PC-3 (cell line): ENCODE results near the gene CACNA1C. TPM values are rescaled to one million over a fixed set of nuclear protein-coding genes. Genes with fewer than 3 reads are reported as not detected.

Experiments
- ATAC-seq: fragments of 200-7000 bp; cut with Tn5 transposase; 2 replicates; pipeline ENCODE4 v1.9.1; 2020; ENCODE audit warnings: mild to moderate bottlenecking, moderate library complexity
- BruUV-seq: library from RNA; stranded (reverse); fragments of 400-500 nt; replicated peaks from 2 replicates; lab custom pipeline; 2021; lab: Mats Ljungman, UMichigan
- CTCF ChIA-PET: fragments of 300-600 bp; sonication (Branson Sonifier 250); formaldehyde crosslinking; loops from one replicate; lab custom pipeline; 2022; ENCODE audit warnings: antibody characterized with exemption; lab: Charles Lee
- POLR2A ChIA-PET: fragments of 300-600 bp; sonication (Branson Sonifier 250); formaldehyde crosslinking; loops from one replicate; lab custom pipeline; 2022; ENCODE audit warnings: antibody characterized with exemption; ENCODE audit not compliant: unreplicated experiment; lab: Charles Lee
- DNase-seq: peaks from one replicate; pipeline ENCODE4 v3.0.0-alpha.2; 2015
- H2AFZ ChIP-seq: fragments of 300-600 bp; sonication (generic); 2 replicates; pipeline ENCODE4 v1.6.0; 2016; ENCODE audit warnings: antibody characterized with exemption, low read length
- H3F3A ChIP-seq: fragments of 300-600 bp; sonication (generic); one replicate; pipeline ENCODE4 v1.6.0; 2017; ENCODE audit warnings: antibody characterized with exemption, low read length, control low read depth, mild to moderate bottlenecking; ENCODE audit not compliant: unreplicated experiment
- H3K27ac ChIP-seq: fragments of 300-600 bp; sonication (generic); 2 replicates; pipeline ENCODE4 v1.5.1; 2016; ENCODE audit warnings: mild to moderate bottlenecking, low read length
- H3K27me3 ChIP-seq: fragments of 300-600 bp; sonication (generic); 2 replicates; pipeline ENCODE4 v1.6.1; 2016; ENCODE audit warnings: low read length, mixed read lengths
- H3K36me3 ChIP-seq: fragments of 300-600 bp; sonication (generic); 2 replicates; pipeline ENCODE4 v1.6.1; 2016; ENCODE audit warnings: low read depth, mixed run types, low read length, mixed read lengths
- H3K4me1 ChIP-seq: fragments of 300-600 bp; sonication (generic); 2 replicates; pipeline ENCODE4 v1.5.1; 2016; ENCODE audit warnings: low read length; ENCODE audit not compliant: insufficient read depth
- H3K4me2 ChIP-seq: fragments of 300-600 bp; sonication (generic); 2 replicates; pipeline ENCODE4 v1.6.0; 2016; ENCODE audit warnings: low read length
- H3K4me3 ChIP-seq: fragments of 300-600 bp; sonication (generic); 2 replicates; pipeline ENCODE4 v1.5.1; 2016; ENCODE audit warnings: mild to moderate bottlenecking, low read length, mixed read lengths
- H3K79me2 ChIP-seq: fragments of 300-600 bp; sonication (generic); 2 replicates; pipeline ENCODE4 v1.6.1; 2017; ENCODE audit warnings: low read length, mixed read lengths
- H3K9ac ChIP-seq: fragments of 300-600 bp; sonication (generic); 2 replicates; pipeline ENCODE4 v1.6.0; 2016; ENCODE audit warnings: mild to moderate bottlenecking, low read length
- H3K9me2 ChIP-seq: fragments of 300-600 bp; sonication (generic); replicated peaks from 2 replicates; pipeline ENCODE4 v1.6.1; 2016; ENCODE audit warnings: mixed run types, low read length, mixed read lengths
- H3K9me3 ChIP-seq: fragments of 300-600 bp; sonication (generic); 2 replicates; pipeline ENCODE4 v1.6.1; 2016; ENCODE audit warnings: low read length, mixed read lengths
- H4K20me1 ChIP-seq: fragments of 300-600 bp; sonication (generic); 2 replicates; pipeline ENCODE4 v1.6.1; 2016; ENCODE audit warnings: low read length, mixed read lengths
- EZH2 ChIP-seq: fragments of 300-600 bp; sonication (generic); IDR thresholded peaks from one replicate; pipeline ENCODE4 v1.6.1; 2017; ENCODE audit warnings: antibody characterized with exemption, mild to moderate bottlenecking, low read length; ENCODE audit not compliant: unreplicated experiment
- EZH2phosphoT487 ChIP-seq: fragments of 300-600 bp; sonication (generic); IDR thresholded peaks from 2 replicates; pipeline ENCODE4 v1.6.1; 2018; ENCODE audit warnings: mild to moderate bottlenecking, antibody characterized with exemption, low read length, borderline replicate concordance
- intact Hi-C: fragments of 100-400 bp; cut with micrococcal nuclease; formaldehyde crosslinking; loops from 2 replicates; pipeline ENCODE4 v1.9.0; 2023
- total RNA-seq: library from RNA; depleted of rRNA; stranded (reverse); fragments of >200 nt; gene quantifications from 2 replicates; pipeline ENCODE4 v1.2.3, GENCODE V29; 2014
- TF ChIP-seq, protein P1 (sequence below): fragments of 300-600 bp; sonication (generic); conservative IDR thresholded peaks from 2 replicates; pipeline ENCODE4 v1.5.1; 2017; ENCODE audit warnings: antibody characterized with exemption, low read depth, mild to moderate bottlenecking, low read length

CACNA1C gene
- total RNA-seq, 1 experiment from 2014 or later: not detected

- ATAC-seq (no peak), DNase-seq (no peak)
- H3K27ac ChIP-seq: no peak overlapping the region
- H3K27me3 ChIP-seq: peaks cover 24% of the 10 kb centered on the region; the same call in 1 of the 2 replicates
- H4K20me1 ChIP-seq: no peaks in the 10 kb centered on the region
- H3K4me2 ChIP-seq: no peak overlapping the region
- no peak overlapping the region for H2AFZ ChIP-seq
- H3K4me3 ChIP-seq: no peak overlapping the region
- H3K9me3 ChIP-seq: no peaks in the 10 kb centered on the region
- intact Hi-C loops: no loop called here
- no peak for TF ChIP-seq EZH2phosphoT487
- TF ChIP-seq EZH2: no peak
- TF ChIP-seq, protein P1, sequence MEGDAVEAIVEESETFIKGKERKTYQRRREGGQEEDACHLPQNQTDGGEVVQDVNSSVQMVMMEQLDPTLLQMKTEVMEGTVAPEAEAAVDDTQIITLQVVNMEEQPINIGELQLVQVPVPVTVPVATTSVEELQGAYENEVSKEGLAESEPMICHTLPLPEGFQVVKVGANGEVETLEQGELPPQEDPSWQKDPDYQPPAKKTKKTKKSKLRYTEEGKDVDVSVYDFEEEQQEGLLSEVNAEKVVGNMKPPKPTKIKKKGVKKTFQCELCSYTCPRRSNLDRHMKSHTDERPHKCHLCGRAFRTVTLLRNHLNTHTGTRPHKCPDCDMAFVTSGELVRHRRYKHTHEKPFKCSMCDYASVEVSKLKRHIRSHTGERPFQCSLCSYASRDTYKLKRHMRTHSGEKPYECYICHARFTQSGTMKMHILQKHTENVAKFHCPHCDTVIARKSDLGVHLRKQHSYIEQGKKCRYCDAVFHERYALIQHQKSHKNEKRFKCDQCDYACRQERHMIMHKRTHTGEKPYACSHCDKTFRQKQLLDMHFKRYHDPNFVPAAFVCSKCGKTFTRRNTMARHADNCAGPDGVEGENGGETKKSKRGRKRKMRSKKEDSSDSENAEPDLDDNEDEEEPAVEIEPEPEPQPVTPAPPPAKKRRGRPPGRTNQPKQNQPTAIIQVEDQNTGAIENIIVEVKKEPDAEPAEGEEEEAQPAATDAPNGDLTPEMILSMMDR: no peak
- H3K36me3 ChIP-seq: no peaks in the 10 kb centered on the region
- H3K4me1 ChIP-seq: no peaks in the 10 kb centered on the region
- no peaks in the 10 kb centered on the region for H3K79me2 ChIP-seq
- no TSS peak for BruUV-seq
- H3K9me2 ChIP-seq: no peaks in the 10 kb centered on the region
- POLR2A ChIA-PET: no interaction called here
- H3F3A ChIP-seq: no peaks in the 10 kb centered on the region
- H3K9ac ChIP-seq: no peak overlapping the region
- CTCF ChIA-PET: no interaction called here
Measured at GRCh38 chr12:2260441-2260840, 207.7 kb downstream of the CACNA1C start.

GRCh38 chr12:2261708-2262107 is 208.9 kb downstream of the CACNA1C start:
- H4K20me1 ChIP-seq: no peaks in the 10 kb centered on the region
- H3K36me3 ChIP-seq: no peaks in the 10 kb centered on the region

DNA sequence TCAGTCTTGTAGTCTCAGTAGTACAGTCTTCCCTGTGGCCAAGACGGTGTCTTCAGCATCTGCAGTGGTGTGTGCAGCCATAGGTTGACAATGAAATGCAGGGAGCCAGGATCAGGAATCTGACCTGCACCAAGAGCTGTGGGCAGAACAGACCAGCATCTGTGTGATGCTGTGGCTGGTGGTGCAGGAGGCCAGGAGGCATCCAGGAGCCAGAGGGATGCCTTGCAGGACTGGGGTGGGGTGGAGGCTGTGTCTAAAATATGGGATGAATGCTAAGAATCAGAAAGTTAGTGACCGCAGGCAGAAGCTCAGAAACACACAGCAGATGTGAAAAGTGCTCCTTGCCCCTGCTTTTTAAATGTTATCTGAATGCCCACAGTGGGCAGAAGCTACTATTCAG is 209.7 kb downstream of the CACNA1C start:
- intact Hi-C loops: no loop called here
- no peaks in the 10 kb centered on the region for H3K9me3 ChIP-seq
- no peak overlapping the region for H3K4me3 ChIP-seq
- ChIA-PET POLR2A (no interaction called here), CTCF (no interaction called here)
- H3F3A ChIP-seq: no peaks in the 10 kb centered on the region
- H3K36me3 ChIP-seq: no peaks in the 10 kb centered on the region
- ATAC-seq: no peak
- no peak overlapping the region for H3K27ac ChIP-seq
- H3K9ac ChIP-seq: no peak overlapping the region
- H4K20me1 ChIP-seq: no peaks in the 10 kb centered on the region
- H3K4me1 ChIP-seq: no peaks in the 10 kb centered on the region
- H2AFZ ChIP-seq: no peak overlapping the region
- BruUV-seq: no TSS peak
- peaks cover 34% of the 10 kb centered on the region for H3K27me3 ChIP-seq
- no peak for DNase-seq
- no peak overlapping the region for H3K4me2 ChIP-seq
- H3K9me2 ChIP-seq: no peaks in the 10 kb centered on the region
- H3K79me2 ChIP-seq: no peaks in the 10 kb centered on the region
- TF ChIP-seq, protein P1: no peak
- TF ChIP-seq EZH2phosphoT487 (no peak), EZH2 (no peak)

More at GRCh38 chr12:2261708-2262107, 208.9 kb downstream of the CACNA1C start:
- TF ChIP-seq, protein P1: no peak
- TF ChIP-seq EZH2 (no peak), EZH2phosphoT487 (no peak)
- H3F3A ChIP-seq: no peaks in the 10 kb centered on the region
- no peak overlapping the region for H3K4me3 ChIP-seq
- H3K9me3 ChIP-seq: no peaks in the 10 kb centered on the region
- no TSS peak for BruUV-seq
- H3K4me2 ChIP-seq: no peak overlapping the region
- no peaks in the 10 kb centered on the region for H3K79me2 ChIP-seq
- ATAC-seq (no peak), DNase-seq (no peak)
- CTCF ChIA-PET: no interaction called here
- no peak overlapping the region for H3K27ac ChIP-seq
- intact Hi-C loops: no loop called here
- no peak overlapping the region for H3K9ac ChIP-seq
- no peaks in the 10 kb centered on the region for H3K4me1 ChIP-seq
- no peaks in the 10 kb centered on the region for H3K9me2 ChIP-seq
- no peak overlapping the region for H2AFZ ChIP-seq
- H3K27me3 ChIP-seq: peaks cover 31% of the 10 kb centered on the region; the same call in 1 of the 2 replicates
- POLR2A ChIA-PET: no interaction called here
